Pancreas (tissue), 10 donors: Measurements from ENCODE around the gene PCNT. TPM values are rescaled to one million over a fixed set of nuclear protein-coding genes. Genes with fewer than 3 reads are reported as not detected.

Experiments
- ATAC-seq, 4 donors: fragments of 200-7000 bp; cut with Tn5 transposase; one replicate each; pipeline versions ENCODE4 v1.8.0 to v1.9.1; 2020; ENCODE audit warnings: mild to moderate bottlenecking in 4 of 4, moderate library complexity in 4 of 4
- DNase-seq, 6 donors: peaks; one replicate each; pipeline ENCODE4 v3.0.0-alpha.2; 2020
- FAIRE-seq: peaks from 2 replicates; lab custom pipeline; 2012; peaks lifted over from hg19 to GRCh38; lab: Jason Lieb, UNC
- H3K27ac ChIP-seq, 4 donors: fragments of 200-600 bp; sonication (generic); 1 replicate in 3 of 4; 2 replicates in 1 of 4; pipeline versions ENCODE4 v1.5.0 to v1.8.0; 2020
- H3K27me3 ChIP-seq, 4 donors: fragments of 200-600 bp; one replicate each; pipeline ENCODE4 v1.8.0; 2021
- H3K36me3 ChIP-seq, 3 donors: fragments of 200-600 bp; sonication (generic) in 1 of 3; one replicate each; pipeline versions ENCODE4 v1.5.0 to v1.8.0; 2020 to 2021
- H3K4me1 ChIP-seq, 3 donors: fragments of 200-600 bp; one replicate each; pipeline ENCODE4 v1.8.0; 2021
- H3K4me3 ChIP-seq, 4 donors: fragments of 200-600 bp; sonication (generic) in 2 of 4; one replicate each; pipeline versions ENCODE4 v1.5.0 to v1.8.0; 2020 to 2021
- H3K9me3 ChIP-seq, 4 donors: fragments of 200-600 bp; one replicate each; pipeline ENCODE4 v1.8.0; 2021
- WGBS, 2 donors: extraction: QIAGEN DNeasy Blood & Tissue Kit; methylation state at CpG; one replicate each; pipeline ENCODE4 v1.1.7; 2013; 5-methylcytosine and 5-hydroxymethylcytosine counted together
- intact Hi-C, 3 donors: fragments of 100-400 bp; cut with DNase I; formaldehyde crosslinking; loops; one replicate each; pipeline versions ENCODE4 v1.11.1 to v1.14.2; 2022
- polyA plus RNA-seq, 2 donors: library from polyadenylated mRNA; stranded (reverse); fragments of 200-250 nt; gene quantifications; one replicate each; pipeline ENCODE4 v1.2.3, GENCODE V29; 2013
- total RNA-seq, 6 donors: library from RNA; stranded (reverse); fragmentation: NEBNext Ultra II Directional in 4 of 6; extraction: Animal tissue kit (Norgen Biotek cat#: 25700) in 4 of 6; gene quantifications; one replicate each; pipeline versions ENCODE4 v1.2.1 to v1.2.4, GENCODE V29; 2021 to 2023
- TF ChIP-seq, protein P1 (sequence below), 4 donors: fragments of 200-600 bp; sonication (generic) in 3 of 4; IDR thresholded peaks; one replicate each; pipeline versions ENCODE4 v1.5.0 to v1.8.0; 2021; ENCODE audit warnings: antibody characterized with exemption in 4 of 4
- donor health status: healthy with polysubstance abuse.
- donor health status: DM: no; HTN: no; CAD: no; lungs with moderate emphysema.
- donor health status: DM: no; HTN: no; CAD: no.
- donor health status: control.
- donor health status: control.
- donor health status: Bipolar disorder and iron deficiency.
- donor health status: DM: yes; HTN: yes; CAD: no.
- donor health status: DM: no; HTN: no; CAD: no.
- donor health status: DM: no; HTN: no; CAD: no.
- donor health status: DM: yes; HTN: yes; CAD: no.

The PCNT gene
- total RNA-seq, result 10 to 100 TPM in 3 of 6 donors, 1 to 10 TPM in 3; 8.1 to 13.5 (median 10.0) TPM
- polyA plus RNA-seq, result 10 to 100 TPM; 14.2 to 15.5 TPM

DNA sequence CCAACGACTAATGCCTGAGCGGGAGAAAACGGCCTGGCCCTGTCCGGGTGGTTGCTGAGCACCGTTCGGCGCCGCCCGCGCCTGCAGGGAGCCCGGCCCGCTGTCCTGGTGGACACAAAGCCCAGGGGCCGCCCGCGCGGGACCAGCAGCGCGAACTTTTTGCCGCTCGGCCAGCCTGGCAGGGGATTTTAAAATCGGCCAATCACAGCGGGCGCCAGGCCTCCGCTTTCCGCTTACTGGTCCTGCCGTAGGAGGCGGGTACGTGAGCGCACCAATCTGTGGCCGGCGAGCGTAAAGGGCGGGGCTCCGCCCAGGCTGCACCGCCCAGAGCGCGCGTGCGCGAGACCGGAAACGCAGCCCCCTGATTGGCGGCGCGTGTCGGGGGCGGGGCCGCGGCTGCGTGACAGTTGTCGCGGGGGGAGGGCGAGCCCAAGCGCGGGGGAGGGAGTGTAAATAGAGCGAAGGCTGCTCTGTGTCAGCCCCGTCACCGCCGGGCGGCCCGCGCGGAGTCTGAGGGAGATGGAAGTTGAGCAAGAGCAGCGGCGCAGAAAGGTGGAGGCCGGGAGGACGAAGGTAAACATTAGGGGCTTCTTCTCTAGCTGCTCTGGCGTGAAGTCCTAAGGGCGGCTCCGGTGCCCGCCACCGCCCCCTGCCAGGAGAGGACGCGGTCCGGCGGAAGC is at the start of gene PCNT, which contains the start of gene C21orf58:
PCNT (plus strand) TSS at position 447 of the 680 bp plus-strand sequence; CDS start at position 520, 73 bp downstream.
C21orf58 (minus strand) TSS at position 161 of the 680 bp plus-strand sequence. CDS start 1,132 bp downstream, outside the sequence.
- Histone ChIP-seq H3K27me3 (no peaks in the 10 kb centered on the region), H3K4me1 (peaks cover 5 to 10% (median 10%) of the 10 kb centered on the region in 3 donors), H3K27ac (peak within 1 kb of the TSS; percentile 87 to 98 (median 91)), H3K9me3 (no peaks in the 10 kb centered on the region), H3K4me3 (peak within 1 kb of the TSS; percentile 84 to 99 (median 91)), H3K36me3 (no peaks in the 10 kb centered on the region)
- TF ChIP-seq, protein P1, sequence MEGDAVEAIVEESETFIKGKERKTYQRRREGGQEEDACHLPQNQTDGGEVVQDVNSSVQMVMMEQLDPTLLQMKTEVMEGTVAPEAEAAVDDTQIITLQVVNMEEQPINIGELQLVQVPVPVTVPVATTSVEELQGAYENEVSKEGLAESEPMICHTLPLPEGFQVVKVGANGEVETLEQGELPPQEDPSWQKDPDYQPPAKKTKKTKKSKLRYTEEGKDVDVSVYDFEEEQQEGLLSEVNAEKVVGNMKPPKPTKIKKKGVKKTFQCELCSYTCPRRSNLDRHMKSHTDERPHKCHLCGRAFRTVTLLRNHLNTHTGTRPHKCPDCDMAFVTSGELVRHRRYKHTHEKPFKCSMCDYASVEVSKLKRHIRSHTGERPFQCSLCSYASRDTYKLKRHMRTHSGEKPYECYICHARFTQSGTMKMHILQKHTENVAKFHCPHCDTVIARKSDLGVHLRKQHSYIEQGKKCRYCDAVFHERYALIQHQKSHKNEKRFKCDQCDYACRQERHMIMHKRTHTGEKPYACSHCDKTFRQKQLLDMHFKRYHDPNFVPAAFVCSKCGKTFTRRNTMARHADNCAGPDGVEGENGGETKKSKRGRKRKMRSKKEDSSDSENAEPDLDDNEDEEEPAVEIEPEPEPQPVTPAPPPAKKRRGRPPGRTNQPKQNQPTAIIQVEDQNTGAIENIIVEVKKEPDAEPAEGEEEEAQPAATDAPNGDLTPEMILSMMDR (IDR thresholded peaks at IDR 0.05), result no peak
- DNase-seq (peak; percentile 97 to 99 (median 99)), ATAC-seq (peak; percentile 91 to 95 (median 92)), FAIRE-seq (no peak)
- intact Hi-C loops, result no loop called here
- WGBS, 2 donors, result 0% methylated on average over 51 to 76 of the region's 76 CpGs

DNA sequence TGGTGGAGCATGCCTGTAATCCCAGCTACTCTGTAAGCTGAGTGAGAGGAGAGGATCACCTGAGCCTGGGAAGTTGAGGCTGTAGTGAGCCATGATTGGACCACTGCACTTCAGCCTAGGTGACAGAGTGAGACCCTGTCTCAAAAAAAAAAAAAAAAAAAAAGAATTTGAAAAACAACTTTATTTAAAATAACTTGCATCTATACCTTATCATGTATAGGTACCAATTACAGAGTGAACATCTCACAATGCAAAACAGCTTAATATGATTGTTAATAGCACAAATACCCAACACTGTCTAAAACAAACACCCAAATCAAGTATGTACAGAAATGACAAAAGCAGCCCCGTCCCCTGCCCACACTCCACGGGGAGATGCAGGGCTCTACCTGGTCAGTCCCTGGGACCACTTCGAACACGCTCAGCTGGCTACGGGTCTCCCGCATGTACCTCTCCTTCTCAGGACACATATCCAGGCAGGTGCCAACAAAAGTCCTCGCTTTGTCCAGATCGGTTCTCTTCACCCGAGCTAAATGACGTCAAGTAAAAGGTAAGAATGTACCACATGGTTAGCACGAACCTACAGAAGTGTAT is 49.1 kb upstream of the PCNT start:
- TF ChIP-seq, protein P1 (IDR thresholded peaks at IDR 0.05), result no peak
- intact Hi-C loops, result no loop called here
- no peaks in the 10 kb centered on the region for H3K27me3 ChIP-seq
- no peak overlapping the region for H3K27ac ChIP-seq
- no peak for ATAC-seq
- peaks cover 0 to 84% (median 40%) of the 10 kb centered on the region in 3 donors for H3K36me3 ChIP-seq
- no peak overlapping the region for H3K4me3 ChIP-seq
- FAIRE-seq, result no peak
- H3K4me1 ChIP-seq, result no peaks in the 10 kb centered on the region
- no peaks in the 10 kb centered on the region for H3K9me3 ChIP-seq
- DNase-seq, result no peak
- 94 to 96% methylated on average over 11 of the region's 11 CpGs for WGBS, 2 donors

GRCh38 chr21:46284077-46284644 is 39.8 kb upstream of the PCNT start:
- WGBS, 2 donors, result 76 to 81% methylated on average over 15 of the region's 15 CpGs
- peak overlapping the region in 1 of 4 donors; percentile 96 for H3K4me3 ChIP-seq
- H3K27me3 ChIP-seq, result no peaks in the 10 kb centered on the region
- FAIRE-seq (no peak), ATAC-seq (no peak), DNase-seq (no peak)
- intact Hi-C loops, result no loop called here
- TF ChIP-seq, protein P1 (IDR thresholded peaks at IDR 0.05), result no peak
- no peaks in the 10 kb centered on the region for H3K9me3 ChIP-seq
- no peak overlapping the region for H3K27ac ChIP-seq
- peaks cover 0 to 15% (median 14%) of the 10 kb centered on the region in 3 donors for H3K36me3 ChIP-seq
- H3K4me1 ChIP-seq, result peaks cover 13 to 47% (median 14%) of the 10 kb centered on the region in 3 donors

- WGBS, 2 donors, result 51 to 59% methylated on average over 1 of the region's 1 CpG
- no peak overlapping the region for H3K27ac ChIP-seq
- H3K4me1 ChIP-seq, result peaks cover 13 to 47% (median 14%) of the 10 kb centered on the region in 3 donors
- H3K27me3 ChIP-seq, result no peaks in the 10 kb centered on the region
- ATAC-seq, result no peak
- H3K36me3 ChIP-seq, result peaks cover 0 to 10% (median 8%) of the 10 kb centered on the region in 3 donors
- peak overlapping the region in 2 of 4 donors; percentile 93 to 96 for H3K4me3 ChIP-seq
- no peak for FAIRE-seq
- intact Hi-C loops, result no loop called here
- TF ChIP-seq, protein P1 (IDR thresholded peaks at IDR 0.05), result no peak
- H3K9me3 ChIP-seq, result no peaks in the 10 kb centered on the region
- DNase-seq, result no peak
Measured at GRCh38 chr21:46284733-46285132, 39.2 kb upstream of the PCNT start.
